NCI-H2196 (cell line): Measurements from ENCODE around the gene PDSS1.

Source experiments
- DNase-seq: peaks from one replicate; lab custom pipeline; 2025; ENCODE audit not compliant: unreplicated experiment; lab: John Stamatoyannopoulos, UW

The PDSS1 gene

GRCh38 chr10:26792758-26793495 is 95.4 kb downstream of the PDSS1 start:
- DNase-seq = no peak
